AG04449 (cell line): ENCODE results near the gene FOSB.

ENCODE experiments used
- CTCF ChIA-PET: fragments of 350-600 bp; formaldehyde crosslinking; extraction: SDS; loops from one replicate; lab custom pipeline; 2021; ENCODE audit warnings: antibody characterized with exemption; lab: Yijun Ruan, JAX
- POLR2A ChIA-PET: fragments of 400-600, 350-600 bp; formaldehyde crosslinking; extraction: SDS; loops from one replicate; lab custom pipeline; 2020; ENCODE audit warnings: antibody characterized with exemption, inconsistent platforms; lab: Yijun Ruan, JAX
- DNase-seq: peaks from one replicate; pipeline ENCODE4 v3.0.0-alpha.2; 2010; ENCODE audit warnings: low read depth, low spot score
- H3K4me3 ChIP-seq: 2 replicates; pipeline ENCODE4 v1.5.1; 2011; ENCODE audit warnings: low read depth, mild to moderate bottlenecking, control low read depth, low read length
- CTCF ChIP-seq: IDR thresholded peaks from one replicate; pipeline ENCODE4 v1.5.1; 2011; ENCODE audit warnings: mild to moderate bottlenecking, moderate library complexity, low read length, control low read depth, inconsistent platforms; ENCODE audit not compliant: insufficient read depth; ENCODE audit errors: missing control alignments

FOSB gene

GRCh38 chr19:45488708-45489107 is 20.9 kb downstream of the FOSB start:
- DNase-seq, result no peak
- POLR2A ChIA-PET, result no interaction called here
- no peak overlapping the region for H3K4me3 ChIP-seq
- CTCF ChIA-PET, result interaction anchor here (0.9 to 6.2 kb wide), 6 partner anchors 7 to 154 kb away, joined by 4 to 60 read pairs (median 7); no protein-coding TSS in a partner anchor
- no peak for TF ChIP-seq CTCF

- no peak for TF ChIP-seq CTCF
- no peak for DNase-seq
- ChIA-PET CTCF (interaction anchor here (0.8 to 6.2 kb wide), 8 partner anchors 9 to 153 kb away, joined by 3 to 60 read pairs (median 9); no protein-coding TSS in a partner anchor), POLR2A (no interaction called here)
- H3K4me3 ChIP-seq, result no peak overlapping the region
Measured at GRCh38 chr19:45489216-45489855, 21.5 kb downstream of the FOSB start.

- DNase-seq, result no peak
- POLR2A ChIA-PET, result no interaction called here
- CTCF ChIA-PET, result interaction anchor here (0.6 to 8.8 kb wide), 6 partner anchors 13 to 520 kb away, joined by 3 to 68 read pairs (median 6); no protein-coding TSS in a partner anchor
Measured at GRCh38 chr19:45492137-45492626, 24.4 kb downstream of the FOSB start.

GRCh38 chr19:45492627-45493470 is 25.1 kb downstream of the FOSB start:
- ChIA-PET CTCF (interaction anchor here (0.6 to 8.8 kb wide), 10 partner anchors 8 to 520 kb away, joined by 3 to 68 read pairs (median 6); no protein-coding TSS in a partner anchor), POLR2A (no interaction called here)
- no peak for DNase-seq
- no peak for TF ChIP-seq CTCF
- peak overlapping the region; percentile 56 for H3K4me3 ChIP-seq

More at GRCh38 chr19:45492137-45492626, 24.4 kb downstream of the FOSB start:
- H3K4me3 ChIP-seq, result no peak overlapping the region
- no peak for TF ChIP-seq CTCF

- TF ChIP-seq CTCF, result no peak
- POLR2A ChIA-PET, result no interaction called here
- no peak overlapping the region for H3K4me3 ChIP-seq
- DNase-seq, result no peak
- CTCF ChIA-PET, result interaction anchor here (0.9 to 8.8 kb wide), 19 partner anchors 9 to 199 kb away, joined by 3 to 99 read pairs (median 4); no protein-coding TSS in a partner anchor
Measured at GRCh38 chr19:45494261-45494916, 26.6 kb downstream of the FOSB start.
